Posterior vena cava (tissue), 2 donors: ENCODE measurements around the gene HCST. TPM values are rescaled to one million over a fixed set of nuclear protein-coding genes. Genes with fewer than 3 reads are reported as not detected.
"Not testable (repeated sequence)": the region's sequence is repeated elsewhere in the genome, so short reads cannot be mapped to it uniquely, and the experiment has no call there.

Experiments
- DNase-seq: peaks from one replicate; pipeline ENCODE4 v3.0.0-alpha.2; 2020; ENCODE audit warnings: low spot score
- intact Hi-C, 2 donors: fragments of 100-400 bp; cut with DNase I; formaldehyde crosslinking; loops; one replicate each; pipeline versions ENCODE4 v1.14.1 to v1.14.2; 2022 to 2023
- total RNA-seq, 2 donors: library from RNA; stranded (reverse); fragmentation: NEBNext Ultra II Directional; extraction: Animal tissue kit (Norgen Biotek cat#: 25700); gene quantifications; one replicate each; pipeline ENCODE4 v1.2.1, GENCODE V29; 2021
- donor health status: DM: yes; HTN: yes; CAD: no.
- donor health status: DM: yes; HTN: yes; CAD: no.

Gene HCST
- total RNA-seq, 2 donors from 2014 or later = 12.4 to 13.4 TPM

- DNase-seq = no peak
- intact Hi-C loops = no loop called here
Observed at GRCh38 chr19:35874392-35874930, 27.9 kb upstream of the HCST start.

GRCh38 chr19:35879068-35879467 is 23.3 kb upstream of the HCST start:
- DNase-seq = no peak
- intact Hi-C loops = no loop called here

- intact Hi-C loops = loop anchor here in 1 of 2 donors (5.0 kb wide), 1 partner anchor 57 kb away; the partner anchor contains the start of gene LRFN3
- DNase-seq = peak; percentile 97
Observed at GRCh38 chr19:35879770-35880317, 22.5 kb upstream of the HCST start.

GRCh38 chr19:35882114-35882832 is 20.1 kb upstream of the HCST start:
- intact Hi-C loops = loop anchor here in 1 of 2 donors (5.0 kb wide), 1 partner anchor 55 kb away; the partner anchor contains the start of gene LRFN3
- DNase-seq = no peak

- DNase-seq = no peak
- intact Hi-C loops = loop anchor here in 1 of 2 donors (5.0 kb wide), 1 partner anchor 53 kb away; the partner anchor contains the start of gene LRFN3
Observed at GRCh38 chr19:35883882-35884281, 18.4 kb upstream of the HCST start.

- intact Hi-C loops = loop anchor here in 1 of 2 donors (5.0 kb wide), 1 partner anchor 37 kb away; no protein-coding TSS in a partner anchor
- no peak for DNase-seq
Observed at GRCh38 chr19:35885225-35885738, 17.0 kb upstream of the HCST start.

- intact Hi-C loops = loop anchor here in 1 of 2 donors (5.0 kb wide), 1 partner anchor 36 kb away; no protein-coding TSS in a partner anchor
- DNase-seq = no peak
Observed at GRCh38 chr19:35885904-35886303, 16.4 kb upstream of the HCST start.

GRCh38 chr19:35887197-35887596 is 15.1 kb upstream of the HCST start:
- intact Hi-C loops = loop anchor here in 1 of 2 donors (5.0 kb wide), 1 partner anchor 35 kb away; no protein-coding TSS in a partner anchor

GRCh38 chr19:35888398-35888797 is 13.9 kb upstream of the HCST start:
- no peak for DNase-seq
- intact Hi-C loops = loop anchor here in 1 of 2 donors (5.0 kb wide), 1 partner anchor 34 kb away; no protein-coding TSS in a partner anchor

More at GRCh38 chr19:35887197-35887596, 15.1 kb upstream of the HCST start:
- DNase-seq = no peak

- DNase-seq = no peak
- intact Hi-C loops = loop anchor here in 1 of 2 donors (5.0 kb wide), 1 partner anchor 33 kb away; no protein-coding TSS in a partner anchor
Observed at GRCh38 chr19:35889370-35890112, 12.8 kb upstream of the HCST start.

- no peak for DNase-seq
- intact Hi-C loops = no loop called here
Observed at GRCh38 chr19:35890113-35890650, 12.1 kb upstream of the HCST start.

- intact Hi-C loops, DNase-seq: not testable (repeated sequence)
Observed at GRCh38 chr19:35891819-35892218, 10.5 kb upstream of the HCST start.

GRCh38 chr19:35894342-35894741 is 8.0 kb upstream of the HCST start:
- no peak for DNase-seq
- intact Hi-C loops = no loop called here

GRCh38 chr19:35895911-35896642 is 6.3 kb upstream of the HCST start:
- intact Hi-C loops = no loop called here
- no peak for DNase-seq

GRCh38 chr19:35896643-35897040 is 5.7 kb upstream of the HCST start:
- no peak for DNase-seq
- intact Hi-C loops = no loop called here

GRCh38 chr19:35897706-35898451 is 4.5 kb upstream of the HCST start:
- DNase-seq = no peak
- intact Hi-C loops = no loop called here

GRCh38 chr19:35898499-35898809 is 3.9 kb upstream of the HCST start:
- intact Hi-C loops = no loop called here
- no peak for DNase-seq
